H1 (cell line): ENCODE measurements around the gene UBE2J1.

Experiments used
- CREB1 ChIP-seq: IDR thresholded peaks from 2 replicates; pipeline ENCODE4 v1.6.1; 2012; ENCODE audit warnings: inconsistent platforms
- CTCF ChIP-seq, 3 experiments: IDR thresholded peaks; 1 replicate in 2 of 3; 2 replicates in 1 of 3; pipeline versions ENCODE4 v1.5.1 to v1.6.1; 2011; ENCODE audit warnings: low read length in 3 of 3, mild to moderate bottlenecking in 3 of 3, inconsistent platforms in 2 of 3, low read depth in 1 of 3, moderate library complexity in 1 of 3; ENCODE audit not compliant: insufficient read depth in 1 of 3; ENCODE audit errors: control extremely low read depth in 1 of 3
- POLR2A ChIP-seq, 2 experiments: IDR thresholded peaks; 1 replicate in 1 of 2; 2 replicates in 1 of 2; pipeline ENCODE4 v1.6.1; 2011; ENCODE audit warnings: low read depth in 2 of 2, low read length in 2 of 2, mild to moderate bottlenecking in 2 of 2; ENCODE audit errors: control extremely low read depth in 1 of 2
- RAD21 ChIP-seq, 2 experiments: IDR thresholded peaks in 1 of 2; conservative IDR thresholded peaks in 1 of 2; 2 replicates each; pipeline ENCODE4 v1.6.1; 2011; ENCODE audit warnings: low read depth in 2 of 2, low read length in 2 of 2, improper control_type of control experiment in 1 of 2, inconsistent platforms in 1 of 2, mild to moderate bottlenecking in 1 of 2, moderate library complexity in 1 of 2
- RBBP5 ChIP-seq: IDR thresholded peaks from 2 replicates; pipeline ENCODE4 v1.7.1; 2012; ENCODE audit warnings: low read depth, mild to moderate bottlenecking, inconsistent platforms, low read length, moderate library complexity, borderline replicate concordance
- RNF2 ChIP-seq: fragments of 200-900, 300-1000 bp; sonication (generic); IDR thresholded peaks from 2 replicates; pipeline ENCODE4 v1.7.1; 2016; ENCODE audit warnings: borderline replicate concordance, low read depth, mild to moderate bottlenecking, antibody characterized with exemption, low read length; ENCODE audit not compliant: poor library complexity, severe bottlenecking; ENCODE audit errors: missing control alignments
- USF2 ChIP-seq: IDR thresholded peaks from 2 replicates; pipeline ENCODE4 v1.6.1; 2011; ENCODE audit warnings: low read length, improper control_type of control experiment
- TF ChIP-seq, protein P1 (sequence below): IDR thresholded peaks from 2 replicates; pipeline ENCODE4 v1.6.1; 2012; ENCODE audit warnings: low read length, inconsistent platforms

DNA sequence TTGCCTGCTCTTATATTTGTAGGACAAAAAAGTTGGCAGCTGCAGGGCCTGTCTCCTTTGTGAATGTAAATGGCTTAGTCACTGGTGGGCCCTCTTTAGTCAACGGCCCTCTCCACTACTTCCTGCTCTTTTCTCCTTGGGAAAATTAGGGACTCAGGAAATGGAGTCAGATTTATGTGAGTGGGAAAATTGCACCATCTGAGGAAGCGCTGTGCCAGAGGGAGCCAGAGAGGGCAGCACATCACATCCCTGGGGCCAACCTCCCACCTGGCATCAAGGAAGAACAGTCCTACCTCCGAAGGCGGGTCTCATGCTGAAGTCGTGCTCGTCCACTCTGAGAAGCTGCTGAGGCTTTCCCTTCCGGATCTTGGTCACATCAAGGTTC lies 53.1 kb downstream of the UBE2J1 start:
- TF ChIP-seq RBBP5, result no peak
- TF ChIP-seq RNF2, result no peak
- peak; percentile 39 to 57 for TF ChIP-seq RAD21 (IDR thresholded peaks at IDR 0.05 in 1 of 2, conservative IDR thresholded peaks at IDR 0.05 in 1 of 2; ENCODE audit: low read depth in 2 of 2, low read length in 2 of 2)
- TF ChIP-seq CTCF (IDR thresholded peaks at IDR 0.05; ENCODE audit: control extremely low read depth in 1 of 3, insufficient read depth in 1 of 3, low read depth in 1 of 3, low read length in 3 of 3), result peak; percentile 56 to 80 (median 76)
- TF ChIP-seq POLR2A (IDR thresholded peaks at IDR 0.05; ENCODE audit: control extremely low read depth in 1 of 2, low read depth in 2 of 2, low read length in 2 of 2), result no peak
- TF ChIP-seq USF2, result no peak
- no peak for TF ChIP-seq CREB1
- TF ChIP-seq, protein P1, sequence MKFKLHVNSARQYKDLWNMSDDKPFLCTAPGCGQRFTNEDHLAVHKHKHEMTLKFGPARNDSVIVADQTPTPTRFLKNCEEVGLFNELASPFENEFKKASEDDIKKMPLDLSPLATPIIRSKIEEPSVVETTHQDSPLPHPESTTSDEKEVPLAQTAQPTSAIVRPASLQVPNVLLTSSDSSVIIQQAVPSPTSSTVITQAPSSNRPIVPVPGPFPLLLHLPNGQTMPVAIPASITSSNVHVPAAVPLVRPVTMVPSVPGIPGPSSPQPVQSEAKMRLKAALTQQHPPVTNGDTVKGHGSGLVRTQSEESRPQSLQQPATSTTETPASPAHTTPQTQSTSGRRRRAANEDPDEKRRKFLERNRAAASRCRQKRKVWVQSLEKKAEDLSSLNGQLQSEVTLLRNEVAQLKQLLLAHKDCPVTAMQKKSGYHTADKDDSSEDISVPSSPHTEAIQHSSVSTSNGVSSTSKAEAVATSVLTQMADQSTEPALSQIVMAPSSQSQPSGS, result no peak
